HCT116 (cell line): ENCODE data around the gene TBR1. TPM values are rescaled to one million over a fixed set of nuclear protein-coding genes. Genes with fewer than 3 reads are reported as not detected.

ENCODE experiments used
- ATAC-seq: fragments of 200-7000 bp; cut with Tn5 transposase; 2 replicates; pipeline ENCODE4 v1.9.1; 2020; ENCODE audit warnings: mild to moderate bottlenecking, moderate library complexity
- BruUV-seq: library from RNA; stranded (reverse); fragments of 400-500 nt; replicated peaks from 2 replicates; lab custom pipeline; 2021; lab: Mats Ljungman, UMichigan
- CTCF ChIA-PET: fragments of 300-600 bp; sonication (Branson Sonifier 250); formaldehyde crosslinking; loops from one replicate; lab custom pipeline; 2021; ENCODE audit warnings: antibody characterized with exemption; lab: Charles Lee
- POLR2A ChIA-PET: fragments of 300-600, 350-600 bp; sonication (Branson Sonifier 250); formaldehyde crosslinking; loops from one replicate; lab custom pipeline; 2021; ENCODE audit warnings: antibody characterized with exemption; lab: Charles Lee
- RAD21 ChIA-PET, 2 experiments: fragments of 300-600 bp; sonication (Branson Sonifier 250); formaldehyde crosslinking; loops; one replicate each; lab custom pipeline; 2023; ENCODE audit warnings: low total read pairs in 2 of 2; ENCODE audit not compliant: uncharacterized antibody in 2 of 2, unreplicated experiment in 2 of 2, low non-redundant PET in 1 of 2; lab: Charles Lee
- DNase-seq: peaks from one replicate; pipeline ENCODE4 v3.0.0-alpha.2; 2010; ENCODE audit warnings: low read depth, low spot score
- H2AFZ ChIP-seq: fragments of 200-600 bp; shearing (Covaris generic), sonication (generic); 2 replicates; pipeline ENCODE4 v1.6.1; 2017; ENCODE audit warnings: low read depth, mixed run types, mixed read lengths, antibody characterized with exemption, low read length; ENCODE audit not compliant: poor library complexity, severe bottlenecking
- H3K27ac ChIP-seq: 2 replicates; pipeline ENCODE4 v1.5.1; 2012; ENCODE audit warnings: low read depth, low read length
- H3K27me3 ChIP-seq: fragments of 200-600 bp; sonication (generic); 2 replicates; pipeline ENCODE4 v1.6.1; 2016; ENCODE audit warnings: mixed run types, low read length, mixed read lengths; ENCODE audit not compliant: insufficient read depth
- H3K36me3 ChIP-seq, 2 experiments: fragments of 200-500 bp in 1 of 2; fragments of 200-600 bp in 1 of 2; sonication (Bioruptor generic) in 1 of 2; sonication (generic) in 1 of 2; 2 replicates each; pipeline versions ENCODE4 v1.5.1 to v1.6.1; 2014 to 2016; ENCODE audit warnings: low read length in 2 of 2, inconsistent platforms in 1 of 2, mixed read lengths in 1 of 2, mixed run types in 1 of 2; ENCODE audit not compliant: insufficient read depth in 2 of 2, control insufficient read depth in 1 of 2
- H3K4me1 ChIP-seq, 2 experiments: fragments of 200-600 bp in 1 of 2; sonication (generic) in 1 of 2; 2 replicates each; pipeline versions ENCODE4 v1.5.1 to v1.6.1; 2012 to 2017; ENCODE audit warnings: low read length in 2 of 2, inconsistent platforms in 1 of 2, mild to moderate bottlenecking in 1 of 2, mixed read lengths in 1 of 2, mixed run types in 1 of 2, moderate library complexity in 1 of 2; ENCODE audit not compliant: insufficient read depth in 2 of 2, control insufficient read depth in 1 of 2
- H3K4me2 ChIP-seq: fragments of 200-600 bp; sonication (generic); 2 replicates; pipeline ENCODE4 v1.6.1; 2017; ENCODE audit warnings: mixed run types, low read length, mixed read lengths
- H3K4me3 ChIP-seq, 2 experiments: fragments of 200-600 bp in 1 of 2; sonication (generic) in 1 of 2; replicated peaks in 1 of 2; 2 replicates each; pipeline ENCODE4 v1.5.1; 2011 to 2016; ENCODE audit warnings: low read length in 2 of 2, control low read depth in 1 of 2, low read depth in 1 of 2, mild to moderate bottlenecking in 1 of 2, mixed read lengths in 1 of 2, mixed run types in 1 of 2
- H3K79me2 ChIP-seq: fragments of 200-600 bp; sonication (generic); 2 replicates; pipeline ENCODE4 v1.6.1; 2017; ENCODE audit warnings: mild to moderate bottlenecking, mixed run types, low read length, moderate library complexity, mixed read lengths; ENCODE audit not compliant: insufficient read depth
- H3K9ac ChIP-seq: fragments of 200-600 bp; sonication (generic); 2 replicates; pipeline ENCODE4 v1.6.1; 2016; ENCODE audit warnings: low read length, mixed read lengths
- H3K9me2 ChIP-seq: fragments of 200-600 bp; sonication (generic), shearing (Covaris generic); 2 replicates; pipeline ENCODE4 v1.6.1; 2017; ENCODE audit warnings: mixed run types, mild to moderate bottlenecking, moderate library complexity; ENCODE audit not compliant: insufficient read depth
- H3K9me3 ChIP-seq, 2 experiments: fragments of 200-500 bp in 1 of 2; fragments of 200-600 bp in 1 of 2; sonication (Bioruptor generic) in 1 of 2; sonication (generic) in 1 of 2; 2 replicates each; pipeline ENCODE4 v1.6.1; 2014 to 2017; ENCODE audit warnings: low read length in 2 of 2, mixed read lengths in 2 of 2, inconsistent platforms in 1 of 2, low read depth in 1 of 2, mild to moderate bottlenecking in 1 of 2, mixed run types in 1 of 2, moderate library complexity in 1 of 2; ENCODE audit not compliant: control insufficient read depth in 1 of 2, insufficient read depth in 1 of 2
- H4K20me1 ChIP-seq: fragments of 200-600 bp; sonication (generic), shearing (Covaris generic); 2 replicates; pipeline ENCODE4 v1.6.1; 2017; ENCODE audit warnings: mixed run types, mild to moderate bottlenecking, moderate library complexity; ENCODE audit not compliant: insufficient read depth
- CBX3 ChIP-seq: IDR thresholded peaks from 2 replicates; pipeline ENCODE4 v1.6.1; 2012; ENCODE audit warnings: low read depth
- EGR1 ChIP-seq: IDR thresholded peaks from 2 replicates; pipeline ENCODE4 v1.6.1; 2012; ENCODE audit warnings: low read depth
- ELF1 ChIP-seq: IDR thresholded peaks from 2 replicates; pipeline ENCODE4 v1.6.1; 2012; ENCODE audit warnings: low read depth, borderline replicate concordance
- EZH2phosphoT487 ChIP-seq: fragments of 200-600 bp; IDR thresholded peaks from 2 replicates; pipeline ENCODE4 v1.6.1; 2018; ENCODE audit warnings: antibody characterized with exemption, borderline replicate concordance
- JUND ChIP-seq: IDR thresholded peaks from 2 replicates; pipeline ENCODE4 v1.6.1; 2012
- POLR2A ChIP-seq: IDR thresholded peaks from 2 replicates; pipeline ENCODE4 v1.7.0; 2011; ENCODE audit warnings: borderline replicate concordance; ENCODE audit not compliant: insufficient read depth, insufficient read length; ENCODE audit errors: extremely low read depth
- POLR2AphosphoS5 ChIP-seq: IDR thresholded peaks from 2 replicates; pipeline ENCODE4 v1.6.1; 2011; ENCODE audit warnings: mild to moderate bottlenecking, low read depth, low read length, moderate library complexity
- RAD21 ChIP-seq: IDR thresholded peaks from 2 replicates; pipeline ENCODE4 v1.6.1; 2012; ENCODE audit warnings: low read depth, mild to moderate bottlenecking
- SIN3A ChIP-seq: IDR thresholded peaks from 2 replicates; pipeline ENCODE4 v1.6.1; 2012; ENCODE audit warnings: low read depth
- TCF7L2 ChIP-seq: IDR thresholded peaks from 2 replicates; pipeline ENCODE4 v1.7.0; 2011; ENCODE audit warnings: borderline replicate concordance, inconsistent platforms; ENCODE audit not compliant: insufficient read depth, insufficient read length; ENCODE audit errors: extremely low read depth
- ZFX ChIP-seq: fragments of 450-650 bp; IDR thresholded peaks from 2 replicates; pipeline ENCODE4 v1.6.1; 2017
- ZNF274 ChIP-seq: fragments of 200-500 bp; sonication (Bioruptor generic); IDR thresholded peaks from 2 replicates; pipeline ENCODE4 v1.6.1; 2014; ENCODE audit warnings: mild to moderate bottlenecking, low read depth, low read length, inconsistent platforms
- intact Hi-C: fragments of 100-400 bp; cut with micrococcal nuclease; formaldehyde crosslinking; loops from 2 replicates; pipeline ENCODE4 v1.10.0; 2022
- total RNA-seq: library from RNA; stranded (reverse); gene quantifications from one replicate; pipeline ENCODE4 v1.2.1, GENCODE V29; 2021; ENCODE audit not compliant: unreplicated experiment
- TF ChIP-seq, protein P1 (sequence below): IDR thresholded peaks from 2 replicates; pipeline ENCODE4 v1.6.1; 2012
- TF ChIP-seq, protein P2 (sequence below): IDR thresholded peaks from 2 replicates; pipeline ENCODE4 v1.6.1; 2012; ENCODE audit warnings: low read depth
- TF ChIP-seq, protein P3 (sequence below): IDR thresholded peaks from 2 replicates; pipeline ENCODE4 v1.6.1; 2012
- TF ChIP-seq, protein P4 (sequence below), 3 experiments: fragments of 200-600 bp in 1 of 3; sonication (generic) in 1 of 3; IDR thresholded peaks in 2 of 3; conservative IDR thresholded peaks in 1 of 3; 2 replicates each; pipeline ENCODE4 v1.5.1; 2012 to 2017; ENCODE audit warnings: low read depth in 2 of 3, low read length in 2 of 3, antibody characterized with exemption in 1 of 3, borderline replicate concordance in 1 of 3, control low read depth in 1 of 3, mild to moderate bottlenecking in 1 of 3, mixed read lengths in 1 of 3, mixed run types in 1 of 3, moderate library complexity in 1 of 3; ENCODE audit not compliant: insufficient read depth in 1 of 3

Gene TBR1
- total RNA-seq, 1 experiment from 2014 or later, result 0.17 TPM

DNA sequence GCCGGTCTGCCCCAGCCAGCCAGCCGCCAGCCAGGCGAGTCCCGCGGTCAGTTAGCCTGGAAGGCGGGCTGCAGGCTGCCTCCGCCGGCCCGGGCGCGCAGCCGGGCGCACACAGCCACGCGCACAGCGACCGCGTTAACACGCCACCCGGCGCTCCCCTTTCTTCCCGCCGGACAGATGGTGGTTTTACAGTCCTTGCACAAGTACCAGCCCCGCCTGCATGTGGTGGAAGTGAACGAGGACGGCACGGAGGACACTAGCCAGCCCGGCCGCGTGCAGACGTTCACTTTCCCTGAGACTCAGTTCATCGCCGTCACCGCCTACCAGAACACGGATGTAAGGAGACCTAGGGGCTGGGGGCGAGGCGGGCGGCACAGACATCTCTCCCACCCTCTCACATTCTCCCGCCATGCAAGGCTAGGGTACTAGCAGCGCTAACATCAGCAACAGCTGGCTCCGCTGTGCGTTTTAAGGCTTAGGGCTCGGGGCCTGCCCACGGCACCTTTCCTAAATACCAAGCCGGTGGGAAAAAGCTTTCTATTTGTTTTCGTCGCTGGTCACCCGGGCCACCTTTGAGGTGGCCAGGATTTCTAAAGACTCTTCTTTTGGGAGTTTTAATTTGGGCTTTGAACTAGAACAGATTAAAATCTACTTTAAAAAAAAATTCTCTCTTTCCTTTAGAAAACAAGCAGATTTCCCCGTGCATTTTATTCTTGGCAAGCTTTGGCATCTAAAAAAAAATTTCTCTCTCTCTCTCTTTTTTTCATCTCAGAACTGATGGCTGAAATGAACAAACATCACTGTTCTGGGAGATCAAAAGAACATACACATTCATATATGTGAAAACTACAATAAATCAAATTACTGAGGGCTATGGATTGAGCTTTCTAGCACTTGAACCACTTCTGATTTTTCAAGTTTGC is 2.9 kb downstream of the TBR1 start:
- Histone ChIP-seq H3K4me1 (no peaks in the 10 kb centered on the region), H4K20me1 (no peaks in the 10 kb centered on the region), H3K27me3 (no peaks in the 10 kb centered on the region), H3K36me3 (no peaks in the 10 kb centered on the region), H3K9ac (no peak overlapping the region), H3K4me2 (no peak overlapping the region), H2AFZ (no peak overlapping the region), H3K9me3 (no peaks in the 10 kb centered on the region), H3K4me3 (no peak overlapping the region), H3K79me2 (no peaks in the 10 kb centered on the region), H3K27ac (no peak overlapping the region), H3K9me2 (no peaks in the 10 kb centered on the region)
- ChIA-PET POLR2A (no interaction called here), CTCF (no interaction called here), RAD21 (no interaction called here)
- ATAC-seq (no peak), DNase-seq (no peak)
- intact Hi-C loops, result no loop called here
- BruUV-seq, result no TSS peak
- TF ChIP-seq ELF1 (no peak), SIN3A (no peak), EZH2phosphoT487 (no peak), ZFX (no peak), EGR1 (no peak), RAD21 (no peak), CBX3 (no peak), POLR2AphosphoS5 (no peak), TCF7L2 (no peak), ZNF274 (no peak), POLR2A (no peak), JUND (no peak)
- TF ChIP-seq, protein P1, sequence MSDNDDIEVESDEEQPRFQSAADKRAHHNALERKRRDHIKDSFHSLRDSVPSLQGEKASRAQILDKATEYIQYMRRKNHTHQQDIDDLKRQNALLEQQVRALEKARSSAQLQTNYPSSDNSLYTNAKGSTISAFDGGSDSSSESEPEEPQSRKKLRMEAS, result no peak
- TF ChIP-seq, protein P2, sequence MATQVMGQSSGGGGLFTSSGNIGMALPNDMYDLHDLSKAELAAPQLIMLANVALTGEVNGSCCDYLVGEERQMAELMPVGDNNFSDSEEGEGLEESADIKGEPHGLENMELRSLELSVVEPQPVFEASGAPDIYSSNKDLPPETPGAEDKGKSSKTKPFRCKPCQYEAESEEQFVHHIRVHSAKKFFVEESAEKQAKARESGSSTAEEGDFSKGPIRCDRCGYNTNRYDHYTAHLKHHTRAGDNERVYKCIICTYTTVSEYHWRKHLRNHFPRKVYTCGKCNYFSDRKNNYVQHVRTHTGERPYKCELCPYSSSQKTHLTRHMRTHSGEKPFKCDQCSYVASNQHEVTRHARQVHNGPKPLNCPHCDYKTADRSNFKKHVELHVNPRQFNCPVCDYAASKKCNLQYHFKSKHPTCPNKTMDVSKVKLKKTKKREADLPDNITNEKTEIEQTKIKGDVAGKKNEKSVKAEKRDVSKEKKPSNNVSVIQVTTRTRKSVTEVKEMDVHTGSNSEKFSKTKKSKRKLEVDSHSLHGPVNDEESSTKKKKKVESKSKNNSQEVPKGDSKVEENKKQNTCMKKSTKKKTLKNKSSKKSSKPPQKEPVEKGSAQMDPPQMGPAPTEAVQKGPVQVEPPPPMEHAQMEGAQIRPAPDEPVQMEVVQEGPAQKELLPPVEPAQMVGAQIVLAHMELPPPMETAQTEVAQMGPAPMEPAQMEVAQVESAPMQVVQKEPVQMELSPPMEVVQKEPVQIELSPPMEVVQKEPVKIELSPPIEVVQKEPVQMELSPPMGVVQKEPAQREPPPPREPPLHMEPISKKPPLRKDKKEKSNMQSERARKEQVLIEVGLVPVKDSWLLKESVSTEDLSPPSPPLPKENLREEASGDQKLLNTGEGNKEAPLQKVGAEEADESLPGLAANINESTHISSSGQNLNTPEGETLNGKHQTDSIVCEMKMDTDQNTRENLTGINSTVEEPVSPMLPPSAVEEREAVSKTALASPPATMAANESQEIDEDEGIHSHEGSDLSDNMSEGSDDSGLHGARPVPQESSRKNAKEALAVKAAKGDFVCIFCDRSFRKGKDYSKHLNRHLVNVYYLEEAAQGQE, result no peak
- TF ChIP-seq, protein P3, sequence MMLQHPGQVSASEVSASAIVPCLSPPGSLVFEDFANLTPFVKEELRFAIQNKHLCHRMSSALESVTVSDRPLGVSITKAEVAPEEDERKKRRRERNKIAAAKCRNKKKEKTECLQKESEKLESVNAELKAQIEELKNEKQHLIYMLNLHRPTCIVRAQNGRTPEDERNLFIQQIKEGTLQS, result no peak
- TF ChIP-seq, protein P4, sequence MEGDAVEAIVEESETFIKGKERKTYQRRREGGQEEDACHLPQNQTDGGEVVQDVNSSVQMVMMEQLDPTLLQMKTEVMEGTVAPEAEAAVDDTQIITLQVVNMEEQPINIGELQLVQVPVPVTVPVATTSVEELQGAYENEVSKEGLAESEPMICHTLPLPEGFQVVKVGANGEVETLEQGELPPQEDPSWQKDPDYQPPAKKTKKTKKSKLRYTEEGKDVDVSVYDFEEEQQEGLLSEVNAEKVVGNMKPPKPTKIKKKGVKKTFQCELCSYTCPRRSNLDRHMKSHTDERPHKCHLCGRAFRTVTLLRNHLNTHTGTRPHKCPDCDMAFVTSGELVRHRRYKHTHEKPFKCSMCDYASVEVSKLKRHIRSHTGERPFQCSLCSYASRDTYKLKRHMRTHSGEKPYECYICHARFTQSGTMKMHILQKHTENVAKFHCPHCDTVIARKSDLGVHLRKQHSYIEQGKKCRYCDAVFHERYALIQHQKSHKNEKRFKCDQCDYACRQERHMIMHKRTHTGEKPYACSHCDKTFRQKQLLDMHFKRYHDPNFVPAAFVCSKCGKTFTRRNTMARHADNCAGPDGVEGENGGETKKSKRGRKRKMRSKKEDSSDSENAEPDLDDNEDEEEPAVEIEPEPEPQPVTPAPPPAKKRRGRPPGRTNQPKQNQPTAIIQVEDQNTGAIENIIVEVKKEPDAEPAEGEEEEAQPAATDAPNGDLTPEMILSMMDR (IDR thresholded peaks at IDR 0.05 in 2 of 3, conservative IDR thresholded peaks at IDR 0.05 in 1 of 3; ENCODE audit: borderline replicate concordance in 1 of 3, insufficient read depth in 1 of 3, low read depth in 2 of 3, low read length in 2 of 3), result no peak
